GM12878 (cell line): ENCODE results near the gene ANAPC2.

Source experiments
- RBBP5 ChIP-seq: fragments of 200-600 bp; sonication (generic); conservative IDR thresholded peaks from 2 replicates; pipeline ENCODE4 v1.6.1; 2016
- ZZZ3 ChIP-seq: IDR thresholded peaks from 2 replicates; pipeline ENCODE4 v1.6.1; 2011; ENCODE audit warnings: low read depth; ENCODE audit not compliant: control insufficient read depth, insufficient read length

- TF ChIP-seq RBBP5, result no peak
- no peak for TF ChIP-seq ZZZ3
Measured at GRCh38 chr9:137204731-137205125, 16.4 kb upstream of the ANAPC2 start.
